Mammary epithelial cell (primary cell): ENCODE results near the gene RECK.

ENCODE experiments used
- EZH2 ChIP-seq: IDR thresholded peaks from 2 replicates; pipeline ENCODE4 v1.6.1; 2012; ENCODE audit warnings: low read length, inconsistent platforms, borderline replicate concordance
- TF ChIP-seq, protein P1 (sequence below), 2 donors: IDR thresholded peaks in 1 of 2; conservative IDR thresholded peaks in 1 of 2; 2 replicates each; pipeline ENCODE4 v1.5.1; 2011 to 2012; ENCODE audit warnings: inconsistent platforms in 2 of 2, low read length in 2 of 2, mild to moderate bottlenecking in 2 of 2, control low read depth in 1 of 2, low read depth in 1 of 2; ENCODE audit not compliant: insufficient read depth in 1 of 2; ENCODE audit errors: extremely low read depth in 1 of 2

DNA sequence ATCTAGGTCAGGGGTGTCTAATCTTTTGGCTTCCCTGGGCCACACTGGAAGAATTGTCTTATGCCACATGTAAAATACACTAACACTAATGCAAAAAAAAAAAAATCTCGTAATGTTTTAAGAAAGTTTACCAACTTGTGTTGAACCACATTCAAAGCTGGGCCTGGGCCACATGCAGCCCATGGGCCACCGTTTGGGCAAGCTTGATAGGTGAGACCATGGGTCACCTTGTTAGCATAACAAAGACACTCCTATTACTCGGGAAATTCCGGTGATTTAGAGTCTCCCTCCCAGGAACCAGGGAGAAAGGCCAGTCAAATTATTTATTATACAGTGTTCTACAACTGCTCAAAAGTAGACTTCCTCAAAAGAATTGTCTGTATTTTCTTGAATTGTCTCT lies 12.7 kb downstream of the RECK start:
- TF ChIP-seq, protein P1, sequence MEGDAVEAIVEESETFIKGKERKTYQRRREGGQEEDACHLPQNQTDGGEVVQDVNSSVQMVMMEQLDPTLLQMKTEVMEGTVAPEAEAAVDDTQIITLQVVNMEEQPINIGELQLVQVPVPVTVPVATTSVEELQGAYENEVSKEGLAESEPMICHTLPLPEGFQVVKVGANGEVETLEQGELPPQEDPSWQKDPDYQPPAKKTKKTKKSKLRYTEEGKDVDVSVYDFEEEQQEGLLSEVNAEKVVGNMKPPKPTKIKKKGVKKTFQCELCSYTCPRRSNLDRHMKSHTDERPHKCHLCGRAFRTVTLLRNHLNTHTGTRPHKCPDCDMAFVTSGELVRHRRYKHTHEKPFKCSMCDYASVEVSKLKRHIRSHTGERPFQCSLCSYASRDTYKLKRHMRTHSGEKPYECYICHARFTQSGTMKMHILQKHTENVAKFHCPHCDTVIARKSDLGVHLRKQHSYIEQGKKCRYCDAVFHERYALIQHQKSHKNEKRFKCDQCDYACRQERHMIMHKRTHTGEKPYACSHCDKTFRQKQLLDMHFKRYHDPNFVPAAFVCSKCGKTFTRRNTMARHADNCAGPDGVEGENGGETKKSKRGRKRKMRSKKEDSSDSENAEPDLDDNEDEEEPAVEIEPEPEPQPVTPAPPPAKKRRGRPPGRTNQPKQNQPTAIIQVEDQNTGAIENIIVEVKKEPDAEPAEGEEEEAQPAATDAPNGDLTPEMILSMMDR (conservative IDR thresholded peaks at IDR 0.05 in 1 of 2, IDR thresholded peaks at IDR 0.05 in 1 of 2; ENCODE audit: extremely low read depth in 1 of 2, insufficient read depth in 1 of 2, low read depth in 1 of 2, low read length in 2 of 2), result no peak
- TF ChIP-seq EZH2, result no peak
